A549 (cell line): ENCODE measurements around the gene CPSF4.

Experiments used
- ATOH8 ChIP-seq: fragments of 250-450 bp; sonication (Bioruptor Pico); IDR thresholded peaks from 2 replicates; pipeline ENCODE4 v1.5.0; 2020; ENCODE audit warnings: low read depth, mild to moderate bottlenecking, moderate library complexity
- CEBPB ChIP-seq, 2 experiments: fragments of >200 bp in 1 of 2; sonication (Bioruptor Twin) in 1 of 2; formaldehyde crosslinking in 1 of 2; IDR thresholded peaks; 2 replicates each; pipeline ENCODE4 v1.6.1; 2012 to 2016
- CHD4 ChIP-seq: fragments of 200-600 bp; sonication (generic); IDR thresholded peaks from 2 replicates; pipeline ENCODE4 v1.6.1; 2016; ENCODE audit warnings: antibody characterized with exemption, mild to moderate bottlenecking, borderline replicate concordance
- CTCF ChIP-seq: fragments of >200 bp; sonication (Bioruptor Twin); formaldehyde crosslinking; IDR thresholded peaks from 3 replicates; pipeline ENCODE4 v1.5.1; 2016
- JUNB ChIP-seq: fragments of >200 bp; sonication (Bioruptor Twin); formaldehyde crosslinking; IDR thresholded peaks from 2 replicates; pipeline ENCODE4 v1.6.1; 2016
- RFX5 ChIP-seq: fragments of 450-650 bp; IDR thresholded peaks from 2 replicates; pipeline ENCODE4 v1.7.1; 2014; ENCODE audit warnings: antibody characterized with exemption, mild to moderate bottlenecking, moderate library complexity
- TF ChIP-seq, protein P1 (sequence below): fragments of >200 bp; sonication (Bioruptor Twin); formaldehyde crosslinking; IDR thresholded peaks from 3 replicates; pipeline ENCODE4 v1.6.1; 2016

GRCh38 chr7:99418260-99418659 lies 20.5 kb upstream of the CPSF4 start:
- TF ChIP-seq CEBPB (IDR thresholded peaks at IDR 0.05) (no peak), CHD4 (no peak), RFX5 (no peak), CTCF (no peak), ATOH8 (no peak), JUNB (no peak)
- TF ChIP-seq, protein P1, sequence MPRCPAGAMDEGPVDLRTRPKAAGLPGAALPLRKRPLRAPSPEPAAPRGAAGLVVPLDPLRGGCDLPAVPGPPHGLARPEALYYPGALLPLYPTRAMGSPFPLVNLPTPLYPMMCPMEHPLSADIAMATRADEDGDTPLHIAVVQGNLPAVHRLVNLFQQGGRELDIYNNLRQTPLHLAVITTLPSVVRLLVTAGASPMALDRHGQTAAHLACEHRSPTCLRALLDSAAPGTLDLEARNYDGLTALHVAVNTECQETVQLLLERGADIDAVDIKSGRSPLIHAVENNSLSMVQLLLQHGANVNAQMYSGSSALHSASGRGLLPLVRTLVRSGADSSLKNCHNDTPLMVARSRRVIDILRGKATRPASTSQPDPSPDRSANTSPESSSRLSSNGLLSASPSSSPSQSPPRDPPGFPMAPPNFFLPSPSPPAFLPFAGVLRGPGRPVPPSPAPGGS, result no peak
